ENCODE results near the gene ATP6V1F.
A peak's percentile ranks its signal among the peaks of the same experiment; 100 is the strongest.

ATP6V1F gene

GRCh38 chr7:128848289-128849155 is 14.1 kb upstream of the ATP6V1F start:
- DNase-seq (ENCODE audit: low read depth), result no peak

GRCh38 chr7:128849156-128849515 is 13.5 kb upstream of the ATP6V1F start:
- DNase-seq (ENCODE audit: low read depth), result no peak

- no peak for DNase-seq (ENCODE audit: low read depth)
These were observed 12.7 kb upstream of the ATP6V1F start for GRCh38 chr7:128849804-128850490.

- DNase-seq (ENCODE audit: low read depth), result no peak
These were observed 10.0 kb upstream of the ATP6V1F start for GRCh38 chr7:128852537-128853254.

- no peak for DNase-seq (ENCODE audit: low read depth)
These were observed 8.9 kb upstream of the ATP6V1F start for GRCh38 chr7:128853799-128854198.

- DNase-seq (ENCODE audit: low read depth), result no peak
These were observed 8.3 kb upstream of the ATP6V1F start for GRCh38 chr7:128854396-128854795.

- no peak for DNase-seq (ENCODE audit: low read depth)
These were observed 7.1 kb upstream of the ATP6V1F start for GRCh38 chr7:128855559-128855958.

- no peak for DNase-seq (ENCODE audit: low read depth)
These were observed 6.5 kb upstream of the ATP6V1F start for GRCh38 chr7:128856001-128856718.

- no peak for DNase-seq (ENCODE audit: low read depth)
These were observed 4.0 kb upstream of the ATP6V1F start for GRCh38 chr7:128858380-128859231.

- no peak for DNase-seq (ENCODE audit: low read depth)
These were observed 3.2 kb upstream of the ATP6V1F start for GRCh38 chr7:128859232-128860157.

- DNase-seq (ENCODE audit: low read depth), result peak; percentile 68
These were observed 2.2 kb upstream of the ATP6V1F start for GRCh38 chr7:128860158-128861073.

GRCh38 chr7:128861957-128862570 is 592 bp upstream of the ATP6V1F start:
- DNase-seq (ENCODE audit: low read depth), result no peak

GRCh38 chr7:128863433-128863989 is 855 bp downstream of the ATP6V1F start:
- DNase-seq (ENCODE audit: low read depth), result peak; percentile 70

- no peak for DNase-seq (ENCODE audit: low read depth)
These were observed 2.6 kb downstream of the ATP6V1F start for GRCh38 chr7:128865303-128865702.

- no peak for DNase-seq (ENCODE audit: low read depth)
These were observed 3.6 kb downstream of the ATP6V1F start for GRCh38 chr7:128865996-128866877.

GRCh38 chr7:128867241-128867640 is 4.6 kb downstream of the ATP6V1F start:
- no peak for DNase-seq (ENCODE audit: low read depth)

Data from iris pigment epithelial cell (primary cell).